AG04450 (cell line): Measurements from ENCODE around the gene SPINK4. TPM values are rescaled to one million over a fixed set of nuclear protein-coding genes. Genes with fewer than 3 reads are reported as not detected.

Source experiments
- CTCF ChIA-PET: fragments of 300-600, 350-600 bp; formaldehyde crosslinking; extraction: SDS; loops from one replicate; lab custom pipeline; 2022; ENCODE audit warnings: antibody characterized with exemption, inconsistent platforms; lab: Charles Lee
- POLR2A ChIA-PET: fragments of 350-600 bp; formaldehyde crosslinking; extraction: SDS; loops from one replicate; lab custom pipeline; 2021; ENCODE audit warnings: antibody characterized with exemption, inconsistent platforms; lab: Yijun Ruan, JAX
- DNase-seq: peaks from one replicate; pipeline ENCODE4 v3.0.0-alpha.2; 2011; ENCODE audit warnings: low read depth, low spot score
- H3K27ac ChIP-seq: one replicate; pipeline ENCODE4 v1.5.1; 2012; ENCODE audit warnings: low read depth, low read length, control low read depth
- H3K27me3 ChIP-seq: one replicate; pipeline ENCODE4 v1.6.0; 2012; ENCODE audit warnings: low read length; ENCODE audit not compliant: control insufficient read depth, insufficient read depth
- H3K4me3 ChIP-seq: 2 replicates; pipeline ENCODE4 v1.5.1; 2011; ENCODE audit warnings: mild to moderate bottlenecking, low read depth, low read length, control low read depth
- H3K9me3 ChIP-seq: 2 replicates; pipeline ENCODE4 v1.5.1; 2012; ENCODE audit warnings: low read length; ENCODE audit not compliant: control insufficient read depth, insufficient read depth
- CTCF ChIP-seq: IDR thresholded peaks from 2 replicates; pipeline ENCODE4 v1.5.1; 2011; ENCODE audit warnings: low read depth, low read length, control low read depth, inconsistent platforms
- polyA plus RNA-seq: library from polyadenylated mRNA; depleted of rRNA; stranded (reverse); fragments of >200 nt; gene quantifications from 2 replicates; pipeline ENCODE4 v1.2.3, GENCODE V29; 2011; rRNA removed

The SPINK4 gene
- polyA plus RNA-seq, 1 experiment: not detected

- H3K4me3 ChIP-seq: no peak overlapping the region
- ChIA-PET CTCF (interaction anchor here (1.2 to 2.1 kb wide), 2 partner anchors 10 to 156 kb away, joined by 5 to 10 read pairs; no protein-coding TSS in a partner anchor), POLR2A (no interaction called here)
- no peak for DNase-seq
- no peak overlapping the region for H3K27ac ChIP-seq
- H3K9me3 ChIP-seq: no peaks in the 10 kb centered on the region
- no peak for TF ChIP-seq CTCF
- no peaks in the 10 kb centered on the region for H3K27me3 ChIP-seq
Measured at GRCh38 chr9:33297432-33297831, 57.5 kb downstream of the SPINK4 start.

Other genes with a start within 250 kb of the SPINK4 start
- gene APTX, start 238.5 kb upstream of the SPINK4 start, polyA plus RNA-seq: 39.9 and 46.2 TPM in 2 replicates
- gene DNAJA1, start 214.9 kb upstream of the SPINK4 start, polyA plus RNA-seq: 180 and 237 TPM in 2 replicates
- gene SMU1, start 163.5 kb upstream of the SPINK4 start, polyA plus RNA-seq: 17.1 and 19.6 TPM in 2 replicates
- 55.3 and 57.0 TPM in 2 replicates for gene B4GALT1, start 72.8 kb upstream of the SPINK4 start, polyA plus RNA-seq
- 26.4 and 31.7 TPM in 2 replicates for gene BAG1, start 24.5 kb downstream of the SPINK4 start, polyA plus RNA-seq
- 97.6 and 144 TPM in 2 replicates for gene CHMP5, start 24.9 kb downstream of the SPINK4 start, polyA plus RNA-seq
- gene NFX1, start 50.3 kb downstream of the SPINK4 start, polyA plus RNA-seq: 35.9 and 39.2 TPM in 2 replicates
- gene AQP7, start 162.4 kb downstream of the SPINK4 start, polyA plus RNA-seq: 0.11 and 0.33 TPM in 2 replicates
- gene AQP3, start 207.4 kb downstream of the SPINK4 start, polyA plus RNA-seq: 10.6 and 12.4 TPM in 2 replicates
- 34.7 and 42.6 TPM in 2 replicates for gene NOL6, start 233.8 kb downstream of the SPINK4 start, polyA plus RNA-seq